WI38 (cell line): ENCODE results near the gene ANKLE1.

Experiments
- H3K4me3 ChIP-seq: 2 replicates; pipeline ENCODE4 v1.5.1; 2011; ENCODE audit warnings: low read depth, mild to moderate bottlenecking, control low read depth, low read length
- CTCF ChIP-seq: IDR thresholded peaks from 2 replicates; pipeline ENCODE4 v1.5.1; 2012; ENCODE audit warnings: low read depth, mild to moderate bottlenecking, control low read depth, low read length

Gene ANKLE1

DNA sequence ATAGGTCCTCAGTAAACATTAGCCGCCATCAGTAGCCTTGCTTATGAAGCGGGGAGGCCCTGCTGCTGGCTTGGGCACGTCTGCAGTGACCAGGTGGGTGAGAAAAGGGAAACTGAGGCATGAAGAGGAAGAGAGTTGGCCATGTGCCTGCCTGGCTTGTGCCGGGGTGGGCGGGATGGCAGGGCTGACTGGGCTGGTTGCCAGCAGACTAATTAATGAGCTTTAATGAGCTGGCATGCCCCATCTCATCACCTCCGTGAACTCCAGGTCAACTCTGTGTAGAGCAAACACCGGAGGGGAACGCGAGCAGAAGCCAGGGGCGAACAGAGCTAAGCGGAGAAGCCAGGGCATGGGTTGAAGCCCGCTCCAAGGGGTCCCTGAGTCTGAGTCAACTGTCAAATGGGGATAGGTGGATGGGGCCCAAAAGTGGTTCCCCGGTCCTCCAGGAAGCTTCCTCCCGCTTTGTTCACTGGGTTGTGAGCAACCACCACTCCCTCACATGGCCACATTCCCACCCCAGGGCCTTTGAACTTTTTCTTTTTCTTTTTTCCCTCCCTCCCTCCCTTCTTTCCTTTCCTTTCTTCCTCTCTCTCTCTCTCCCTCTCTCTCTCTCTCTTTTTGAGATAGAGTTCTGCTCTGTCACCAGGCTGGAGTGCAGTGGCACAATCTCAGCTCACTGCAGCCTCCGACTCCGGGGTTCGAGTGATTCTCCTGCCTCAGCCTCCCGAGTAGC is 44.7 kb upstream of the ANKLE1 start:
- TF ChIP-seq CTCF, result no peak
- no peak overlapping the region for H3K4me3 ChIP-seq

- H3K4me3 ChIP-seq, result no peak overlapping the region
- no peak for TF ChIP-seq CTCF
These were observed 43.7 kb upstream of the ANKLE1 start for GRCh38 chr19:17237747-17238706.

- H3K4me3 ChIP-seq, result no peak overlapping the region
- no peak for TF ChIP-seq CTCF
These were observed 41.5 kb upstream of the ANKLE1 start for GRCh38 chr19:17240062-17240752.

- H3K4me3 ChIP-seq, result no peak overlapping the region
- TF ChIP-seq CTCF, result no peak
These were observed 40.8 kb upstream of the ANKLE1 start for GRCh38 chr19:17240826-17241399.

DNA sequence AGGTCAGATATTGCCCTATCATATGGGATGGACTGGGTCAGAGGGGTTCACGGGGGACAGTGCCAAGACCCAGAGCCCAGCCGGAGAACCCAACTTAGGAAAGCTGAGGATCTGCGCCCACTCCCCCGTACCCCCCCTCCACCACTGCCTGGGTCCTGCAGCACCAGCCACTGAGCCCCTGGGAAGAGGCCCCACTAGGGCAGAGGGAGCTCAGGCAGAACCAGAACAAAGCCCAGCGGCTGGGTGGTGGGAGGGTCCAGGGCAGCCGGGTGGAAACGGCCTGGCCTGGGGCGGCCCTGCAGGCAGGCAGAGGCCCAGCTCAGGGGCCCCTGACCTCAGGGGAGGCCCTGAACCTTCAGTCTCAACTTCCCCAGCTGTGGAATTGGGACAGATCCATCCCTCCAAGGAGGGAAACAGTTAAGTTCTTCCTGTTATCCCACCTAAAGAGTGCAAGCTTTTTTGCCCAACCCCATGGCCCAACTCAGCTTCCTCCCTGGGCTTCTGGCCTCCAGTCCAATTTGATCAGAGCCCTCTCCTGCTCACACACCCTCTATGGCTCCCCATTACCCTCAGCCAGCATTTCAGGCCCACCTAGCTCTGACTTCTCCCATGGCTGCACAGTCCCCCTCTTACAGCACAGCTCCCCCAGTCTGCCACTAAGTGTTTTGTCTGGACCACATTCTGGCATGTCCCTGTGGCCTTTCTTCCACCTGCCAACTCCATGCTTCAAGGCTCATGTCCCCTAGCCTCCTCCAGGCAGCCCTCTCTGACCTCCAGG is 39.1 kb upstream of the ANKLE1 start:
- TF ChIP-seq CTCF, result no peak
- peak overlapping the region; percentile 84 for H3K4me3 ChIP-seq

DNA sequence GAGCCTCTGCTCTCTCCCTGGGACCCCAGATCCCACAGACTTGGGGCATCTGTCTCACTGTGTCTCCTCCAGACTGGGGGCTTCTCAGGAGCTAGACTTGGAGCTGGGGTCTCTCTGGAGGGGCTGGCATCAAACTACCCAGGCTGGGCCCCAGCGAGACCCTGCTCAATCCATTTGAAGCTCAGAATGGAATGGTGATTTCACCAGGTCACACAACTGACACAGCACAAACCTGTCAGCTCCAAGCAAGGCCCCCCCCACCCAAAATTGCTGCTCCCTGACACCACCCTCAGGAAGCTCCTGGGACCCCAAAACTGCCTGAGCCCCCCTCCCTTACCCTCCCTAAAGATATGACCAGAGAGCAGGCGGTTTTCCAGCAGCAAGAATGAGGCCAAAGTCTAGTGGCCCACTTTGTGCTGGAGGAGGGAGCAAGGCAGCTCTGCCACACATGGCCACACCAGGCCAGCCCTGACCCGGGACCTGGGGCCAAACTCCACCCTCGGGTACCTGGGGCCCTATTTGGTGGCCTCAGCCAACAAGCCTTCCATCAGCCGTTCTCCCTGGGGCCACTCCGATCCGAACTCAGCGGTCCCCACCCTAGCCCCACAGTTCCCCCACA is 38.4 kb upstream of the ANKLE1 start:
- H3K4me3 ChIP-seq, result peak overlapping the region; percentile 84
- TF ChIP-seq CTCF, result no peak
